NCI-H2081 treated with DMSO at 0.1 percent for 48 hours (cell line): ENCODE data around the gene SHISA9.

ENCODE experiments used
- DNase-seq: peaks from one replicate; lab custom pipeline; 2025; lab: John Stamatoyannopoulos, UW

Gene SHISA9

GRCh38 chr16:13269359-13269758 lies 368.0 kb downstream of the SHISA9 start:
- no peak for DNase-seq

- no peak for DNase-seq
Observed at GRCh38 chr16:13269905-13270528, 368.6 kb downstream of the SHISA9 start.

GRCh38 chr16:13270602-13271001 lies 369.2 kb downstream of the SHISA9 start:
- no peak for DNase-seq

GRCh38 chr16:13289515-13289914 lies 388.1 kb downstream of the SHISA9 start:
- DNase-seq = no peak
